GM12892 (cell line): ENCODE results near the gene UNC50.

Experiments used
- DNase-seq: peaks from one replicate; pipeline ENCODE4 v3.0.0; 2011; ENCODE audit not compliant: insufficient read length
- FAIRE-seq: peaks from 2 replicates; lab custom pipeline; 2011; peaks lifted over from hg19 to GRCh38; lab: Jason Lieb, UNC
- POLR2A ChIP-seq: IDR thresholded peaks from 2 replicates; pipeline ENCODE4 v1.6.1; 2011; ENCODE audit warnings: low read depth, low read length, control low read depth
- POLR2AphosphoS5 ChIP-seq: IDR thresholded peaks from 2 replicates; pipeline ENCODE4 v1.6.1; 2011; ENCODE audit warnings: low read depth, low read length, control low read depth
- TAF1 ChIP-seq: IDR thresholded peaks from 2 replicates; pipeline ENCODE4 v1.6.1; 2011; ENCODE audit warnings: low read depth, mild to moderate bottlenecking, control low read depth, low read length, borderline replicate concordance

Gene UNC50

DNA sequence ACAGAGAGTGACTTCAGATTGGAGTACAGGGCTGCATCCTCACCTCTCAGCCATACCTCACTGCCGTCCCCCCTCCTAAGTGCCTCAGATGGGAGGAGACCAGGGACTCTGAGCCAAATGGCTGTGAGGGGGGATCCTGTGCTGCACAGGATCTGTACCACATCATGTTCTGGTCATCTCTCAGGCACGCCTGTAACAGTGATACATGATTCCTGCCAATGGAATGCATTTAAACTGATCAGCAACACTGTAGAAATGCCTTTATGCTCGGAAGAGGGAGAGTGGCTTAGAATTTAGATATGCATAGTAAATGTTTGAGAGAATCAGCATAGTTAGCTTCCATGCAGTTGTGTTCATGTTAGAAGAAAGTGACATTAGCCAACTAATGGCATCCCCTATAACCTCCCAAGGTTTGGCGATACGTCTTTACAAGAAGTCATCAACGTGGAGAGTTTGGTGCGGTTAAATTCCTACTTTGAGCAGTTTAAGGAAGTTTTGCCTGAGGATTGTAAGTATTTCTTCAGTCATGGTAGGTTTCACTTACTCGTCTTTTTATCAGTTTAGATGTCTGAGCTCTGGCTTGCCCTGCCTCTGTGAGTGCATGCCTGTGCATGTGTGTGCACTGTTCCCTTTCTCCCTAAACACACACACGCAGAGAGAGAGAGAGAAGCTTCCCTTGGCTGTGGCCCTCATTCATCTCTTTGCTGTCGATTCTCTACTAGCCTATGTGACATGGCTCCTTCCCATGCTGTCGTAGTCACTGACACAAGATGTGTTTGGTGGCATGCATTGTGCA lies 40.0 kb upstream of the UNC50 start:
- TF ChIP-seq POLR2A (no peak), POLR2AphosphoS5 (no peak), TAF1 (no peak)
- no peak for FAIRE-seq
- no peak for DNase-seq

DNA sequence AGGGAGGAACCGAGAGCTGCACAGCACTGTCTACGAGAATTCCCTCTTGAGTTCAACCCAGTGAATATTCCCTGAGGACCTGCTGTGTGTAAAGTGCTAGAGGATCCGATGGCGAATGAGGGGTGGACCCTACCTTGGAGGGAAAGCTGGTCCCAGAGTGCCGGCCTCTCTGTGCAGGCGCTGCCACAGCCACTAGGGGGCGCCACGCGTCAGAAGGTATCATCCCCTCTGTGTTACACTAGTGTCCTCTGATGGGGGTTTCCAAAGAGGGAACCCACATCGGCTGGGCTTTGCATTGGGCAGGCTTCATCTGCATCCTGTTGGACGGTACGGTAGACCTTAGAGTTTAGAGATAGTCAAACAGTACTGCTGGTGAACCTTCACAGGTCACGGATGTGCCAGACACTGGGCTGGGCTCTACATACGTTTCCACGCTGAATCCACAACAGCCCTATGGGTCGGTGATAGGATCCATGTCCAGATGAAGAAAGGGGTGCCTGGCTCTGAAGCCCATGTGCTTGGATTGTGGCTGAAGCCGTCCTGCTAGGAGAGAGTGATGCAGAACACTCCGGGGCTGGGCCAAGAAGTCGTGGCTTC lies 39.1 kb upstream of the UNC50 start:
- peak; percentile 42 for FAIRE-seq

DNA sequence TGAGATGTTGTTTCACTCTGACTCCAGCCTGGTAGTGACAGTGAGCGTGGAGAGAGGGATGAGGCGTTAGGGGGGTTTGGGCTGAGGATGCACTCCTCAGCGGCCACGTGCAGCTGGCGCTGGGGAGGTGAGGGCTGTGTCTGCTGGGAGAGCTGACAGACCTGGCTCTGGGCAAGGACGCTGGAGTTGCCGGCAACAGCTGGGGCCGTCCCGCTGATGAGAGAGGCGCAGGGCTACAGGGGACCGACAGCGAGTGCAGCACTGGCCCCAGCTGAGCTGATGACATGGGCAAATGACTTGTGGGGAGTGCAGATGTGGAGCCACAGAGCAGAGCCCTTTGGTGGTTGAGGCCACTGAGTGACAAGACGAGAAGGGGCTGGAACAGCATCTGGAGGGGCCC lies 38.5 kb upstream of the UNC50 start:
- TF ChIP-seq TAF1 = no peak
- TF ChIP-seq POLR2A = no peak
- no peak for TF ChIP-seq POLR2AphosphoS5
- DNase-seq = no peak
- no peak for FAIRE-seq

More for the DNA sequence above, 39.1 kb upstream of the UNC50 start:
- peak; percentile 62 for DNase-seq
- TF ChIP-seq POLR2AphosphoS5 (no peak), POLR2A (no peak), TAF1 (no peak)

DNA sequence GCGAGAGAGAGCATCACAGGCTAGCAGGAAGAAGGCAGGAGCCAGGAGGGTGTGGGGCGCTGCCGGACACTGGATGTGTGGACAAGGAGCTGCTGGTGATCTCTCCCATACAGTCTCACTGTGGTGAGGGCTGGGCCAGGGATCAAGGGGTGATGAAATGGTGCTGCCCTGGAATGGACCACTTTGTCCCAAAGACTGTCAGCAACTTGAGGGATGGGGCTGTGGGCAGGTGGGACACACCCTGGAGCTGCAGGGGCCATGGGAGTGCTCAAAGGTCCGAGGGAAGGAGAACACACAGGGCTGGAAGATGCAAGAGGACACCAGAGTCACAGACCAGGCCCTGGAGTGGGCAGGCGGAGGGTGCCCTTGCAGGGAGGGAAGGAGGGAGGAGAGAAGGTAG lies 38.0 kb upstream of the UNC50 start:
- no peak for DNase-seq
- no peak for FAIRE-seq
- TF ChIP-seq POLR2A = no peak
- TF ChIP-seq POLR2AphosphoS5 = no peak
- no peak for TF ChIP-seq TAF1

DNA sequence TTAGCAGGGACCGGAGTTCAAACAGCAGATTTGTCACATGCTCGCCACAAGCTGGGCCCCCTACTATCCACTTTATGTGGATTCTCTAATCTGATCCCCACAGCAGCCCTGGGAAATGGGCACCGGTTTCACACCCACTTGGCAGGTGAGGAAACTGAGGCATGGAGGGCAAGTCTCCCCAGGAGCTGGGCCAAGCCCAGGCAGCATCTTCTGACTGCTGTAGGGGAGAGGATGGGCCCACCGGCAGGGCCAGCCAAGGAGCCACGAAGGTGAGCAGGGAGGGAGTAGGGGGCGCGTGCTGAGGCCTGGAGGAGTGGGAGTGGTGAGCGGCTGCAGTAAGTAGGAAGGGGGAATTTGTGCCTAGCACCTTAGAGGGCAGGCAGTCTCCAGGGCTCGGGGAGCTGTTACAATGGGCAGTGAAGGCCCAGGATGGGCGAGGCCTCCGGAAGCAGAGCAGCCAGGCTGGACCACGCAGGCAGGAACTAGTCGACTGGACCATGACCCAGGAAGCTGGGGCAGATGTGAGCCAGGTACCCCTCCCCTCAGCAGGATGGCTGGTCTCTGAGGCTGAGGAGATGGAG lies 37.2 kb upstream of the UNC50 start:
- no peak for TF ChIP-seq POLR2AphosphoS5
- TF ChIP-seq POLR2A = no peak
- TF ChIP-seq TAF1 = no peak
- FAIRE-seq = no peak
- no peak for DNase-seq

DNA sequence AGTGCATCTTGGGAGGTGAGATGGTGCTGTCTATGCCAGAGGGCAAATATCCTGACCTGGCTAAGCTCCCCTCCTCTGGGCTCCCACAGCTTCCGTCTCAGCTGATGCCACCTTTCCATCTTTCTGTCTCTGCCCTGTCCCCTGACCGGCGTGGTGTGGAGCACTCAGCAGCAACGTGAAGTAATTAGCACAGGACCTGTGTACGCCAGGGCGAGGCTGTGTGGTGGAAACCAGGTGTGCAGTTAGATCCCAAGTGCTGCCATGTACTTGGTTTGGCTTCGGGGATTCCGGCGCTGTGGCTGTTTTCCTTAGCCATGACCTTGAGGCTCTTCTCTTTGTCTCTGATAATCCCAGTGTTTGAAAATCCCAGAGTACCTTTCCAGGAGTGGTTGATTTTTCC lies 36.6 kb upstream of the UNC50 start:
- no peak for FAIRE-seq
- no peak for TF ChIP-seq POLR2AphosphoS5
- no peak for TF ChIP-seq TAF1
- TF ChIP-seq POLR2A = no peak
- no peak for DNase-seq

DNA sequence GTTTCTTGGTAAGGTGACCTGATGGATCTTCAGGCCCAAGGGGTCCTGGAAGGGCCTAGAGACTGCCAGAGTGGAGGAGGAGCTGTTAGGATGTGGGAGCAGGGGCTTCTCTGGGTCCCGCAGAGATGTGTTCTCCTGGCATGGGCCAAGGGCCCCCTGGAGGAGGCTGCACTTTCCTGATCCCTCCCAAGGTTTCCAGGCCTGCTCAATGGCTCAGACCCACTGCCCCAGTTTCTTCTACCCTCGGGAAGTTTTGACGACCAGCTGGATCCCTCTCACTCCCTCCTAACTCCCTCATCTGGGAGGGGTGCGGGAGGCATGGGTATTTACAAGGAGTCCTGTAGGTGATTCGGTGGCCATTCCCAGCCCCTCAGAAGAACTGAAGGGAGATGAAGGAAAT lies 36.2 kb upstream of the UNC50 start:
- FAIRE-seq (no peak), DNase-seq (no peak)
- TF ChIP-seq POLR2A (no peak), TAF1 (no peak), POLR2AphosphoS5 (no peak)

DNA sequence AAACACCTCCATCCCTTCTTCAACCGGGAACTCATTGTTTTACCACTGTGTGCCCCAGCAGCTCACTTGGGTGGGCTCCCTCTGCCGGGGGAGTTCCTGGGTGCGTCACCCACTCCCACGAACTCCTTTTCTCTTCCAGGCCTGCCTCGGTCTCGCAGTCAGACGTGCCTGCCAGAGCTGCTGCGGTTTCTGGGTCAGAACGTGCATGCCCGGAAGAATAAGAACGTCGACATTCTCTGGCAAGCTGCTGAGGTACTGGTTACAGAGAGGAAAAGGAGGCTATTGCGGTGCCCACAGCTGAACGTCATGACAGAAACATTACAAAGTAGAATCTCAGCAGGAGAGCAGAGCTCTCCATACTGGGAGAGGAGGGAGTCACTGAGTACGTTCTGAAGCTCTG lies 35.7 kb upstream of the UNC50 start:
- TF ChIP-seq POLR2A = no peak
- TF ChIP-seq TAF1 = no peak
- no peak for TF ChIP-seq POLR2AphosphoS5
- DNase-seq = no peak
- no peak for FAIRE-seq

DNA sequence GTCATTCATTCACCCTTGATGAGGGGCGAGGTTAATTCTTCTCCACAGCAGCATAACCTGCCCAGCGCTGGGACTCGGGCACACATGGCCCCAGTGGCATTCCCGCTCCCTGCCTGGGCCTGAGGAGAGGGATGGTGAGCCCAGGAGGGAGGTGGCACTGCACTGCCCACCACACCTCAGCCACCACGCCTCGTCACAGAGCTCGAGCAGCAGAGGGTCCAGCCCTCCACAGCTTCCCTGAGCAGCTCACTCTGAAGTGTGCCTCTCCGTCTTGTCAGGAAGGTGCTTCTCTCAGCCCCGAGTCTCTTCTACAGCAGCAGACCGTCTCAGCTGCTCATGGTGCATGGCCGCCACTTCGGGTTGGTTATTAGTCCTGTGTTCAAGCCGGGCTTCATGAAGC lies 35.0 kb upstream of the UNC50 start:
- no peak for FAIRE-seq

DNA sequence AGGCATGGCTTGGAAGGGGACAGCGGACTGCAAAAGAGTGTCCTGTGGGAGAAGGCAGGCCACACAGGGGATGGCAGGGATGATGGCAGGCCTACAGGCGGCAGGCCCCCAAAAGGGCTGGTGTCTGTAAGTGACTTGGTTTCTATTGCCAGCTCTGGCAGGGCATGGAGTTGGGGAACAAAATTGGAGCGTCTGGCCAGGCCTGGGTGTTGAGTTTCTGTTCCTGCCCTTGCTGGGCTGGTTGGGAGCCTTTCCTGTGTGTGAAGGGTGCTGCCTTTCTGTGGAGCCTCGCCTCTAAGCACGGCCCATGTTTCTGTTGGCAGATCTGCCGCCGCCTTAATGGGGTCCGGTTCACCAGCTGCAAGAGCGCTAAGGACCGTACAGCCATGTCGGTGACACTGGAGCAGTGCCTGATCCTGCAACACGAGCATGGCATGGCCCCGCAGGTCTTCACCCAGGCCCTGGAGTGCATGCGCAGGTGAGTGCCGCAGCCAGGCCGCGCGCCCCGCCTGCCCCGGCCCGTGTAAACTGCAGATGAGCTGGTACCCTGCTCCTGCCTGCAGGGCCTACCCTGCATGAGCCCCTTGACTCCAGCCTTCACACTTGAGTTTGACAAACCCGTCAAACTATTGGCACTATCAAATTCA lies 31.6 kb upstream of the UNC50 start:
- TF ChIP-seq POLR2A (no peak), TAF1 (no peak), POLR2AphosphoS5 (no peak)
- FAIRE-seq = no peak
- DNase-seq = no peak

More for the DNA sequence above, 35.0 kb upstream of the UNC50 start:
- DNase-seq = no peak
- TF ChIP-seq TAF1 = no peak
- TF ChIP-seq POLR2AphosphoS5 = no peak
- TF ChIP-seq POLR2A = no peak

DNA sequence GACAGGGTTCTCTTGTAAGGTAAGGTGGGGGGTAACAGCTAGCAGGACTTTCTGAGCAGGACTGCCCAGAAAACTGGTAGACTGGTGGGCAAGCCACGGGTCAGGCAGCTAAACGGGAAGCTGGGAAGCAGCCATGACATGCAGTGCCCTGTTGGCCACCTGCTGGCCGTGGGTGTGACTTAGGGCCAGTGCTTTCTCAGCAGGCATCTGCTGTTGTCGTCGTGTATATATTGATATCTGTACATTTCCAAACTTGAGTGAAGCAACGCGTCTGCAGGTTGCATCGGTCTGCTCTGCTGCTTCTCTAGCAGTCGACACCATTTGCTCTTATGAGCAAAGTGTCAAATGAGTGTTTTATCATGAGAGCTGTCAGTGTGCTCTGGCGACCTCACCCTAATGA lies 31.1 kb upstream of the UNC50 start:
- TF ChIP-seq TAF1 = no peak
- DNase-seq (no peak), FAIRE-seq (no peak)

DNA sequence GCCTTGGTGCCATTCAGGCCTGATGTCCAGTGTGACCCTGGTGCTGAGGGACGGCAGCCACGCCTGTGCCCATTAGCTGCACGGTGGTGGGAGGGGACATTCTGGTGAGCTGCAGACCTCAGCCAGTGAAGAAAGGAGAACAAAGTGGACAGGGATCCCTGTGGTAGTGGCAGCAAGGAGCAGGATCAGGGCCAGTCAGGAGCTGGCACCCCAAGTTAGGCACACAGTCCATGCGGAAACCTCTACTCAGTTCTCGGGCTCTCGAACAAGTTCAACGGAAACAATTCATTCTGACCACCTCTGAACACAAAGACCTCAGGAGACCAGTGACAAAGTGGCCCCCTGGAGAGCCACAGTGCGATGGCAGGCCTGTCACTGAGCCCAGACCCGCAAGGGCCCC lies 30.2 kb upstream of the UNC50 start:
- FAIRE-seq (no peak), DNase-seq (no peak)
- TF ChIP-seq POLR2A (no peak), TAF1 (no peak), POLR2AphosphoS5 (no peak)
